ENCODE results near the gene DEPDC4. TPM values are rescaled to one million over a fixed set of nuclear protein-coding genes. Genes with fewer than 3 reads are reported as not detected.

DEPDC4 gene
- total RNA-seq, 1 experiment from 2014 or later, result 1.4 TPM

GRCh38 chr12:100207311-100207710 is 59.6 kb downstream of the DEPDC4 start:
- no peaks in the 10 kb centered on the region for H3K9me3 Mint-ChIP-seq (ENCODE audit: unreplicated experiment)
- H3K4me1 Mint-ChIP-seq (ENCODE audit: insufficient read depth, unreplicated experiment), result no peaks in the 10 kb centered on the region
- TF ChIP-seq CTCF (IDR thresholded peaks at IDR 0.05; ENCODE audit: unreplicated experiment), result no peak
- H3K27me3 Mint-ChIP-seq (ENCODE audit: insufficient read depth, unreplicated experiment), result no peaks in the 10 kb centered on the region
- H3K36me3 Mint-ChIP-seq (ENCODE audit: insufficient read depth, unreplicated experiment), result peaks cover 62% of the 10 kb centered on the region
- no peak overlapping the region for H3K27ac Mint-ChIP-seq (ENCODE audit: low read depth, unreplicated experiment)
- BruUV-seq (replicated peaks), result no TSS peak
- no peak for DNase-seq (ENCODE audit: unreplicated experiment)
- ChIA-PET CTCF (interaction anchor here (1.5 kb wide), 1 partner anchor 22 kb away, joined by 4 read pairs; no protein-coding TSS in a partner anchor), POLR2A (no interaction called here)
- intact Hi-C loops (cut with micrococcal nuclease), result no loop called here
- no peak overlapping the region for H3K4me3 Mint-ChIP-seq (ENCODE audit: unreplicated experiment)

- POLR2A ChIA-PET, result interaction anchor here (0.5 to 3.2 kb wide), 8 partner anchors 8 to 1689 kb away, joined by 3 to 24 read pairs (median 8); no protein-coding TSS in a partner anchor
- CTCF ChIA-PET, result interaction anchor here (0.6 to 1.2 kb wide), 7 partner anchors 13 to 144 kb away, joined by 3 to 6 read pairs (median 4); no protein-coding TSS in a partner anchor
- TF ChIP-seq CTCF (IDR thresholded peaks at IDR 0.05; ENCODE audit: unreplicated experiment), result no peak
- Mint-ChIP-seq H3K4me1 (ENCODE audit: insufficient read depth, unreplicated experiment) (peaks cover 10% of the 10 kb centered on the region), H3K36me3 (ENCODE audit: insufficient read depth, unreplicated experiment) (peaks cover 36% of the 10 kb centered on the region), H3K4me3 (ENCODE audit: unreplicated experiment) (peak overlapping the region; percentile 99), H3K27ac (ENCODE audit: low read depth, unreplicated experiment) (peak overlapping the region; percentile 93), H3K27me3 (ENCODE audit: insufficient read depth, unreplicated experiment) (no peaks in the 10 kb centered on the region), H3K9me3 (ENCODE audit: unreplicated experiment) (no peaks in the 10 kb centered on the region)
- DNase-seq (ENCODE audit: unreplicated experiment), result no peak
- intact Hi-C loops (cut with micrococcal nuclease), result loop anchor here (2.0 to 5.0 kb wide), 2 partner anchors 75 to 391 kb away; no protein-coding TSS in a partner anchor
- BruUV-seq (replicated peaks), result no TSS peak
Measured at GRCh38 chr12:100201604-100202423, 65.1 kb downstream of the DEPDC4 start.

GRCh38 chr12:100200463-100201181 is 66.3 kb downstream of the DEPDC4 start, which contains the start of gene ACTR6:
Gene ACTR6, plus strand, starts transcription at chr12:100200815. Its CDS starts 37 bp downstream, at chr12:100200852.
- H3K36me3 Mint-ChIP-seq (ENCODE audit: insufficient read depth, unreplicated experiment), result peaks cover 33% of the 10 kb centered on the region
- no peaks in the 10 kb centered on the region for H3K9me3 Mint-ChIP-seq (ENCODE audit: unreplicated experiment)
- ChIA-PET POLR2A (interaction anchor here (0.7 to 3.2 kb wide), 26 partner anchors 9 to 1127 kb away, joined by 3 to 24 read pairs (median 4); partner anchors contain the start of genes DEPDC4, GAS2L3 and SCYL2), CTCF (interaction anchor here (0.6 to 1.6 kb wide), 12 partner anchors 12 to 355 kb away, joined by 3 to 8 read pairs (median 4); no protein-coding TSS in a partner anchor)
- BruUV-seq (replicated peaks), result TSS peak; percentile 88
- peaks cover 10% of the 10 kb centered on the region for H3K4me1 Mint-ChIP-seq (ENCODE audit: insufficient read depth, unreplicated experiment)
- DNase-seq (ENCODE audit: unreplicated experiment), result peak; percentile 96
- intact Hi-C loops (cut with micrococcal nuclease), result loop anchor here (2.0 to 5.0 kb wide), 2 partner anchors 73 to 390 kb away; no protein-coding TSS in a partner anchor
- H3K27ac Mint-ChIP-seq (ENCODE audit: low read depth, unreplicated experiment), result peak within 1 kb of the TSS; percentile 93
- peak within 1 kb of the TSS; percentile 99 for H3K4me3 Mint-ChIP-seq (ENCODE audit: unreplicated experiment)
- H3K27me3 Mint-ChIP-seq (ENCODE audit: insufficient read depth, unreplicated experiment), result no peaks in the 10 kb centered on the region
- TF ChIP-seq CTCF (IDR thresholded peaks at IDR 0.05; ENCODE audit: unreplicated experiment), result no peak

Data from MCF 10A (cell line).